ENCODE measurements around the gene TMEM259. TPM values are rescaled to one million over a fixed set of nuclear protein-coding genes. Genes with fewer than 3 reads are reported as not detected.

The TMEM259 gene
- total and polyA plus RNA-seq, 9 of the 15 experiments (the other 6 are each of a cell fraction or from before 2014, with no cell fraction given) = 0.52 to 231 (median 63.6) TPM

GRCh38 chr19:1039646-1040475, 18.9 kb upstream of the TMEM259 start, which contains the start of gene ABCA7 (continued):
- TF ChIP-seq, protein P1, sequence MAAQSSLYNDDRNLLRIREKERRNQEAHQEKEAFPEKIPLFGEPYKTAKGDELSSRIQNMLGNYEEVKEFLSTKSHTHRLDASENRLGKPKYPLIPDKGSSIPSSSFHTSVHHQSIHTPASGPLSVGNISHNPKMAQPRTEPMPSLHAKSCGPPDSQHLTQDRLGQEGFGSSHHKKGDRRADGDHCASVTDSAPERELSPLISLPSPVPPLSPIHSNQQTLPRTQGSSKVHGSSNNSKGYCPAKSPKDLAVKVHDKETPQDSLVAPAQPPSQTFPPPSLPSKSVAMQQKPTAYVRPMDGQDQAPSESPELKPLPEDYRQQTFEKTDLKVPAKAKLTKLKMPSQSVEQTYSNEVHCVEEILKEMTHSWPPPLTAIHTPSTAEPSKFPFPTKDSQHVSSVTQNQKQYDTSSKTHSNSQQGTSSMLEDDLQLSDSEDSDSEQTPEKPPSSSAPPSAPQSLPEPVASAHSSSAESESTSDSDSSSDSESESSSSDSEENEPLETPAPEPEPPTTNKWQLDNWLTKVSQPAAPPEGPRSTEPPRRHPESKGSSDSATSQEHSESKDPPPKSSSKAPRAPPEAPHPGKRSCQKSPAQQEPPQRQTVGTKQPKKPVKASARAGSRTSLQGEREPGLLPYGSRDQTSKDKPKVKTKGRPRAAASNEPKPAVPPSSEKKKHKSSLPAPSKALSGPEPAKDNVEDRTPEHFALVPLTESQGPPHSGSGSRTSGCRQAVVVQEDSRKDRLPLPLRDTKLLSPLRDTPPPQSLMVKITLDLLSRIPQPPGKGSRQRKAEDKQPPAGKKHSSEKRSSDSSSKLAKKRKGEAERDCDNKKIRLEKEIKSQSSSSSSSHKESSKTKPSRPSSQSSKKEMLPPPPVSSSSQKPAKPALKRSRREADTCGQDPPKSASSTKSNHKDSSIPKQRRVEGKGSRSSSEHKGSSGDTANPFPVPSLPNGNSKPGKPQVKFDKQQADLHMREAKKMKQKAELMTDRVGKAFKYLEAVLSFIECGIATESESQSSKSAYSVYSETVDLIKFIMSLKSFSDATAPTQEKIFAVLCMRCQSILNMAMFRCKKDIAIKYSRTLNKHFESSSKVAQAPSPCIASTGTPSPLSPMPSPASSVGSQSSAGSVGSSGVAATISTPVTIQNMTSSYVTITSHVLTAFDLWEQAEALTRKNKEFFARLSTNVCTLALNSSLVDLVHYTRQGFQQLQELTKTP (IDR thresholded peaks at IDR 0.05; ENCODE audit: low read depth in 1 of 2, partially characterized antibody in 2 of 2) = no peak
- TF ChIP-seq HDAC3 (IDR thresholded peaks at IDR 0.05; ENCODE audit: borderline replicate concordance, partially characterized antibody) (no peak), TBL1XR1 (IDR thresholded peaks at IDR 0.05; ENCODE audit: low read length in 2 of 2) (no peak), TRIM24 (IDR thresholded peaks at IDR 0.05) (no peak), HNRNPUL1 (IDR thresholded peaks at IDR 0.05; ENCODE audit: low read length) (no peak), ELF1 (tag; IDR thresholded peaks at IDR 0.05) (no peak), ZNF174 (CRISPR knock-in tag; IDR thresholded peaks at IDR 0.05) (no peak), HDAC8 (tag; IDR thresholded peaks at IDR 0.05) (no peak), ZNF124 (CRISPR knock-in tag; IDR thresholded peaks at IDR 0.05) (no peak), PHB2 (IDR thresholded peaks at IDR 0.05; ENCODE audit: low read depth) (no peak), PRPF4 (IDR thresholded peaks at IDR 0.05; ENCODE audit: insufficient read depth, low read depth, low read length, poor library complexity, severe bottlenecking) (no peak), ZNF589 (CRISPR knock-in tag; IDR thresholded peaks at IDR 0.05; ENCODE audit: low read depth) (no peak), CREBBP (IDR thresholded peaks at IDR 0.05; ENCODE audit: low read depth, low read length) (no peak), NFIX (CRISPR knock-in tag; IDR thresholded peaks at IDR 0.05; ENCODE audit: low read depth) (no peak), LCOR (CRISPR knock-in tag; IDR thresholded peaks at IDR 0.05) (no peak), MXI1 (IDR thresholded peaks at IDR 0.05; ENCODE audit: low read depth, low read length) (0 out of 2 replicates have a peak, but pooled peaks have one; percentile 18), ZNF764 (CRISPR knock-in tag; IDR thresholded peaks at IDR 0.05; ENCODE audit: low read depth) (no peak), ZC3H4 (CRISPR knock-in tag; IDR thresholded peaks at IDR 0.05; ENCODE audit: borderline replicate concordance) (no peak; the same call in 1 of the 2 replicates), SMARCB1 (IDR thresholded peaks at IDR 0.05; ENCODE audit: insufficient read length, low read depth) (no peak), RHOXF2B (CRISPR knock-in tag; conservative IDR thresholded peaks at IDR 0.05) (no peak), TEAD1 (CRISPR knock-in tag; IDR thresholded peaks at IDR 0.05) (no peak), YBX1 (IDR thresholded peaks at IDR 0.05) (no peak), LEF1 (IDR thresholded peaks at IDR 0.05) (no peak)
- TF ChIP-seq, protein P2, sequence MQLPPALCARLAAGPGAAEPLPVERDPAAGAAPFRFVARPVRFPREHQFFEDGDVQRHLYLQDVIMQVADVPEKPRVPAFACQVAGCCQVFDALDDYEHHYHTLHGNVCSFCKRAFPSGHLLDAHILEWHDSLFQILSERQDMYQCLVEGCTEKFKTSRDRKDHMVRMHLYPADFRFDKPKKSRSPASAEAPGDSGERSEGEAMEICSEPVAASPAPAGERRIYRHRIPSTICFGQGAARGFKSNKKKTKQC (CRISPR knock-in tag; IDR thresholded peaks at IDR 0.05) = no peak
- TF ChIP-seq, protein P3, sequence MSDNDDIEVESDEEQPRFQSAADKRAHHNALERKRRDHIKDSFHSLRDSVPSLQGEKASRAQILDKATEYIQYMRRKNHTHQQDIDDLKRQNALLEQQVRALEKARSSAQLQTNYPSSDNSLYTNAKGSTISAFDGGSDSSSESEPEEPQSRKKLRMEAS (CRISPR knock-in tag; IDR thresholded peaks at IDR 0.05) = peak; percentile 74
